ENCODE data around the gene FRMD6.
"Not testable (repeated sequence)": the region's sequence is repeated elsewhere in the genome, so short reads cannot be mapped to it uniquely, and the experiment has no call there.

FRMD6 gene

DNA sequence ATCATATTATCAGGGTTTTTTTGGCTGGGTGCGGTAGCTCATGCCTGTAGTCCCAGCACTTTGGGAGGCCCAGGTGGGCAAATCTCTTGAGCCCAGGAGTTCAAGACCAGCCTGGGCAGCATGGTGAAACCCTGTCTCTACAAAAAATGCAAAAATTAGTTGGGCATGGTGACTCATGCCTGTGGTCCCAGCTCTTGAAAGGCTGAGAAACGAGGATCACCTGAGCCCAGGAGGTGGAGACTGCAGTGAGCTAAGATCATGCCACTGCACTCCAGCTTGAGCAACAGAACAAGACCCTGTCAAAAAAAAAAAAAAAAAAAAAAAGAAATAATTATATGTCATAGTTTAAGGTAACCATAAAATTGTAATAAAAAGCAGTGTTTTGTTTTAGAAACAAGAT lies 18.4 kb upstream of the FRMD6 start:
- DNase-seq, result not testable (repeated sequence)

- no peak for DNase-seq
Measured at GRCh38 chr14:51636109-51636508, 15.6 kb upstream of the FRMD6 start.

DNA sequence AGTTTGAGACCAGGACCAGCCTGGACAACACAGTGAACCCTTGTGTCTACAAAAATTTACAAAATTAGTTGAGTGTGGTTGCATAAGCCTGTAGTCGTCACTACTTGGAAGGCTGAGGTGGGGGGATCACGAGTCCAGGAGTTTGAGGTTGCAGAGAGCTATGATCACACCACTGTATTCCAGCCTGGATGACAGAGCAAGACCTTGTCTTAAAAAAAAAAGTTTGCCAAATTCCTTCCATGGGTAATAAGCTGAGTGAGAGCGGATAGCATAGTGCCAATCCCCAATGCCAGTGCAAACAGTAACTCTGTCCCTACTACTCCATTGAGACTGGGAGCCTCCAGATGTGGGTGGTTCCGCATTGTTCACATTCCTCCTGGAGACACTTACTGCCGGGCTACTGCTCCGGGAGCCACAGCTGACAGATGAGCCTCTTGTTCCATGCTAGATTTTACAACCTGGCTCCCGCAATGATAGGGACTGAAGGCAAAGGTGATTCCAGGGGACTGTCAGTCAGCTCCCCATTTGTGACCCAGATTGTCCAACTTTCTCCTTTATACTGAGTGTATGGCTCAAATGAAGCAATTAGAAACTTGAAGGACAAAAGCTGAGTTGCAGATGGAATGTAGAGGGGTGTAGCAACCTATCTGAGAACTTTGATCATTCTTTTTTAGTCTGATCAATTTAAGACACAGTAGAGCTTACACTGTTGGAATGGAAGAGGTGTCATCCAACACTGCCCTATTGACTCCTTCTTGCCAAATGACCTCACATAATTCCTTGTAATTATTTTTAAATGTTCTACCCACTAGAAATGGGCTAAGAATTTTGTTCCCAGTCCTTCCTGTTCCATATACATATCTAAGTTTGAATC lies 13.4 kb upstream of the FRMD6 start:
- no peak for DNase-seq

DNA sequence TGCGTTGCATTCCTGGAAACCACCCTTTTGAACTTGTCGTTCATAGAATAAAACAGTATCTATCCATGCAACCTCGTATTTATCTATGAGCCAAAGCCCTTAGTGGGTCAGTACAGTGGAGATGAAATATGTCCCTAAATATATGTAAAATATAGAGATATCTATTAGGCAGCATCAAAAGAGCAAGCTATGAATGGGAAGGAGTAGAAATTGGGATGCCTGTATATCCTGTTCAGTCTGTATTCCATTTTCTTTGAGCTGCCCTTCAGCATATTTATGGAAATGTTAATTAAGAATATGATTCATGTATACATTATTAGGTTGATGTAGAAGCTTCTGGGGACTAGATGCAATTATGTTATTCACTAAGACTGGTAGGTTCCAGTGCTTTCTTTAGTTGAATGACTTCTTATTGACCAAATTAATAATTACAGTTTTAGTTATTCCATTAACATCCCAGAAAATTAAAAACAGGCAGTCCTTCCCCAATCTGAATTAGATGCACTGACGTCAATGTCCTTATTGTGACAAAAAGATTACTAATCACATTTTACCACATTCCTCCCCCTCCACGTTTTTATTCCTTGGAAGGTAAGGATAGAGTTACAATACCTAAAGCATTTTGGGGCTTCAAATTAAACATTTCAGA lies 11.9 kb upstream of the FRMD6 start:
- no peak for DNase-seq

DNA sequence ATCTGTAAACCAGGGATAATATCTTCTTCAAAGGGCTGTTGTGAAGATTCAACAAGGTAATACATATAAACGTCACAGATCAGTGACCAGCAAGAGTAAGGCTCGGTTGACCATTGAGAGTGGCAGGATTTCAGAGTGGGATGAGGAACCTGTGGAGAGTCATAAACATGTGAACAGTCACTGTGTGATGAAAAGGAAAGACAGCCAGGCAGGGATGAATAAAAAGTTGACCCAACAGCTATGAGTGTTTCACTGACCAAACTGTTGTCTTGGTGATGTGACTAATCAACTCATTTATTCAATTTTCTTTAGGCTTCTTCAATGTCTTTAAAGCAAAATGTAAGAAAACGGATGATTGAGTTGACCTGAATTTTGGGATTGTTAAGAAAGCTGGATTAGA lies 8.6 kb upstream of the FRMD6 start:
- no peak for DNase-seq

DNA sequence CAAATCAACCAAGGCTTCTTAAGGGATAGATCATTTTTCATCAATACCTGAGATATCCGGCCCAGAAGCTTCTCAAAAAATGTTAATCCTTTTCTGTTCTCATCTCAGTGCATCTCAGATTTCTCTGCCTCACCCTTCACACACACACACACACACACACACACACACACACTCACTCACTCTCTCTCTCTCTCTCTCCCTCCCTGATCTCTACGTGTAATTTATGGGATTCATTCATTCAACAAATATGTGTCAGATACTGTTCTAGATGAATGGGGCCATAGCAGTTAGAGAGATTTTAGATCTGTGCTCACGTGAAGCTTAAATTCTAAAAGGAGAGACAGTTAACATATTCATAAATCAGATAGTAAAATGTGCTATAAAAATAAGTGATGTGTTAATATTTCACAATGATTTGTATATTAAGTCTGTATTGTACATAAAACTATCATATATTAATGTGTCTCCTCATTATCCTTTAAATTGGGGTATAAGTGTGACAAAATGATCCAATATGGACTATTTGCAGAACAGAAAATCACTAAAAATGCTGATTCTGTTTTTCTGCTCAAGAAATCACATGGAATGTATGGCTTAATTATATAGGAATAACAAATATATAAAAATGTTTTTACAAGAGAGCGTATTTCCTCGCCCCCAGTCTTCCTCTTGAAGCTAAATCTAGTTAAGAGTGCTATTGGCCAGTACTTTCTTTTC lies 7.3 kb upstream of the FRMD6 start:
- DNase-seq, result no peak

DNA sequence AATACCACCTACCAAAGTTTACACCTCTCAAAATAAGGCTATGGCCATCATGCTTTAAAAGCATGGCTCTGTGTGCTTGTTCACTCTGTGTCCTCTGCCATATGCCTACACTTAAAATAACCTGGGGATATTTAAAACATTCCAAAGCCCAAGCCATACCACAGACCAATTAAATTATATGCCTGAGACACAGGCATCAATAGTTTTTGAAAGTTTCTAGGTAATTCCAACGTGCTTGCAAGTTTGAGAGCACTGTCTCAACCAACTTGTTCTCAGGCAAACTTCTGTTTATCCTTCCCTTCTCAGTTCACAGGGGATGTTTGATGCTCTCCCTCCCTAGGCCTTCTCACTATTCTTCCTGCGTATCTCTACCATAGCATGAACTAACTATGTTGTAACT lies 3.4 kb upstream of the FRMD6 start:
- DNase-seq, result no peak

DNA sequence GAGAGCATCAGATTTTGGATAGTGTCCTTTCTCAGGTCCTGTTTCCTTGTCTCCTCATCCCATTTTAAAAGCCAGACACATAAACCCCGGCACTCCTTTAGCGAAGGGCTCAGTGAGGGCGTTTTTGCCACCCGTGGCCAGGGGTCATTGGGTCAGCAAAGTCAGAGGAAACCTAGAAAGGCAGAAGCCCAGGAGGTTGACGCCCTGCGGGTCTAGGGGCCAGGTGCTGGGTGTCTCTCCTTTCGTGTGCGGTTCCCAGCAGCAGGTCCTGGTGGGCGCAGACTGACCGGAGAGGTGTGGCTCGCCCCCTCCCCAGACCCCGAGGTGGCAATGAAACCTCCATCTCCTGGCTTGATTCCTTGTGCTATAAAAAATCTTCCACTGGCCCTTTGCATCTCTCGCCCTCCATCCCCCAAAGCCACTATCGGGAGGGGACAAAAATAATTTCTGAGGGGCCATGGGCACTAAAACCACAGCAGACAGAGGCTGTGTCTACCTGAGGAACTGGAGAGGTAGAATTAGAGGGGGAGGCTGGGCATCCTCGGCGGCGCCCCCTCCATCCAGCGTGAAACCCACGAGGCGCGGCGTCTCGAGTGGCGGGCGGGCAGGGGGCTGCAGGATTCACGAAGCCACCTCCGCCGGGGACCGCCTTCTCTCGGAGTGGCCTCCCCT lies 858 bp upstream of the FRMD6 start:
- peak; percentile 60 for DNase-seq

GRCh38 chr14:51652168-51653078 lies 713 bp downstream of the FRMD6 start:
- DNase-seq, result no peak

- DNase-seq, result no peak
Measured at GRCh38 chr14:51653079-51653774, 1.5 kb downstream of the FRMD6 start.

DNA sequence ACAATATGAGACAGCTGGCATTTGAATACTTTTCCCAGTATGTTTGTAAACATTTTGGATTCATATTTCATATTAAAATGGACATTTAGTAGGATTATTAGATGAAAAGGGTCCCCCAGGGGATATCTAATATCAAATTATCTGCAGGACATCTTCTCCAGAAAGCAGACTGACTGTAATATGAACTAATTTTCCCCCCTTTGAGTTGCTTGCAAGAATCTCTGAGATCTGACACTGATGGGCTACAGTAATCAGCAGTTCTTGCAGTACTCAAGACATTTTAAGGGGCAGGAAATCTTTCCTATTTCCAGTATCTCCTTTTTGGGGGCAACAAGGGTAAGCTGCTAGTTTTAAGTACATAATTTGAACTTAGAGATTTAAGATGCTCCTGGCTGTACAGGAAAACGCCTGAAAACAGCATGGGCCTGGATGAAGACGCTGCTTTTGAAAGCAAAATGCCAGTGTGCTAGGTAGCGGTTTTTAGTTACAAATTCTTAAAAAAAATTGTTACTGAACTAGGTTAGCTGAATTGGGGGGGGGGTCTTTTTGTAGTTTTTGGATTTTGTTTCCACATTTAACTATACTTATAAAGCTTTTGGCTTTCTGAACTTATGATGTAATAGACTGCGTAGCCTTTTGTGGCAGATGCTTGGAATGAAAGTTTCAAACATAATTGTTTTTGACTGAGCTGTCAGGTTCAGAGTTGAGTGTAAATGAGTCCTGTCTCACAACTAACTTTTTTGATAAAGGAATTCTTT lies 2.2 kb downstream of the FRMD6 start:
- no peak for DNase-seq

GRCh38 chr14:51654533-51654845 lies 2.8 kb downstream of the FRMD6 start:
- no peak for DNase-seq

- no peak for DNase-seq
Measured at GRCh38 chr14:51657762-51658161, 6.1 kb downstream of the FRMD6 start.

GRCh38 chr14:51658441-51659173 lies 6.9 kb downstream of the FRMD6 start:
- no peak for DNase-seq

DNA sequence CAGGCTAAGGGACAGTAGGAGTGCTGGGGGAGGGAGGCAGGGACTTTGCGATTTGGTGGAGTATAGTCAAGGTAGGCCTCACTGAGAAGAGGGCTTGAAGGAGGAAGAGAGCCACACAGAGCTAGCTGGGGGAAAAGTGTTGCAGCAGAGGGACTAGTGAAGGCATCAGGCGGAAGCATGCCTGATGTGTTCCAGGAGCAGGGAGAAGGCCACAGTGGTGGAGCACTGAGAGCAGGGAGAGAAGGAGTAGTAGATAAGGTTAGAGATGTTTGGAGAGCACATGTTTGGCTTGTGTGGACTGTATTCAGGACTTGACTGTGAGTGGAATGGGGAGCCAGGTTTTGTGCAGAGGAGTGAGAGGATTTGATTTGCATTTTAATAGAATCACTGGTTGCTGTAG lies 9.0 kb downstream of the FRMD6 start:
- DNase-seq, result no peak

GRCh38 chr14:51661504-51661903 lies 9.8 kb downstream of the FRMD6 start:
- DNase-seq, result no peak

GRCh38 chr14:51663783-51664326 lies 12.1 kb downstream of the FRMD6 start:
- DNase-seq, result no peak

DNA sequence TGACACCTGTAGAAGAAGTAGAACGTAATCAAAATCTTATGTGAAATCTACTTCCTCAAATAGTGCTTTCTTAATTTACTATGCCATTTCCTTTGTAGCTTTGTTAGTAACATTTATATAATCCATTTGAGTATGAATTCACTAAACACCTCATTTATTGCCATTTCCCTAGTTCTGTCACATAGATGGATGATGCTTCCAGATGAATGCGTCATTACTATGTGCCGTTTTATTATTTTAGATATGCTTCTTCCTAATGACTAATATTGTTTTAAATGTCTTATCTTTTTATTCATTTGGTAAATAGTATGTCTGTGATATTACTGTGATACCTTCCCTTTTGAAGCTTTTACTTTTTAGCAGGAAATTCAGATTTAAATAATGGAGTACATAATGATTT lies 14.4 kb downstream of the FRMD6 start:
- no peak for DNase-seq

DNA sequence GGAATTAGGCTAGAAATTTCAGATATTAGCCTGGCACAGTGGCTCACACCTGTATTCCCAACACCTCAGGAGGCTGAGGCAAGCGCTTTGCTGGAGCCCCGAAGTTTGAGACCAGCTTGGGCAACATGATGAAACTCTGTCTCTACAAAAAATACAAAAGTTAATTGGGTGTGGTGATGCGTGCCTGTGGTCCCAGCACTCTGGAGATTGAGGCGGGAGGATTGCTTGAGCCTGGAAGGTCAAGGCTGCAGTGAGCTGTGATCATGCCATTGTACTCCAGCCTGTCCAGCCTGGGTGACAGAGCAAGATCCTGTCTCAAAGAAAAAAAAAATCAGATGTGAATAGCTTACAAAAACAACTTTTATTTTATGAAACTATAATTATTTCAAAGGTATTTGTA lies 15.1 kb downstream of the FRMD6 start:
- no peak for DNase-seq

DNA sequence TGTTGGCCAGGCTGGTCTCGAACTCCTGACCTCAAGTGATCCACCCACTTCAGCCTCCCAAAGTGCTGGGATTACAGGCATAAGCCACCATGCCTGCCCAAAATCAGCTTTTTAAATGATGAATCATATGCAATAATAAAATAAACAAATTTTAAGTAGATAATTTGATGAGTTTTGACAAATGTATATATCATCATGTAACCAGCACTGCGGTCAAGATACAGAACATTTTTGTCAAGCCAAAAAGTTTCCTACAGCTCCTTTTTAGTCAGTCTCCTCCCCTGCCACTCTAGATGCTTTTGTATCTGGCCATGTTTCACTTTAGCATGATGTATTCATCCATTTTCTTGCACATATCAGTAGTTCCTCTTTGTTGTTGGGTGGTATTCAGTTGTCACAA lies 17.2 kb downstream of the FRMD6 start:
- DNase-seq, result no peak
